LHCN-M2 (cell line): ENCODE data around the gene SUSD6. TPM values are rescaled to one million over a fixed set of nuclear protein-coding genes. Genes with fewer than 3 reads are reported as not detected.
"Not testable (repeated sequence)": the region's sequence is repeated elsewhere in the genome, so short reads cannot be mapped to it uniquely, and the experiment has no call there.

ENCODE experiments used
- DNase-seq: peaks from one replicate; pipeline ENCODE4 v3.0.0-alpha.2; 2012; ENCODE audit warnings: low read depth
- total RNA-seq: library from RNA; depleted of rRNA; stranded (reverse); fragments of >200 nt; gene quantifications from 2 replicates; pipeline ENCODE4 v1.2.3, GENCODE V29; 2014

The SUSD6 gene
- total RNA-seq, 1 experiment from 2014 or later = 6.8 TPM

- DNase-seq = no peak
Observed at GRCh38 chr14:69711477-69711876, 100.1 kb downstream of the SUSD6 start.

DNA sequence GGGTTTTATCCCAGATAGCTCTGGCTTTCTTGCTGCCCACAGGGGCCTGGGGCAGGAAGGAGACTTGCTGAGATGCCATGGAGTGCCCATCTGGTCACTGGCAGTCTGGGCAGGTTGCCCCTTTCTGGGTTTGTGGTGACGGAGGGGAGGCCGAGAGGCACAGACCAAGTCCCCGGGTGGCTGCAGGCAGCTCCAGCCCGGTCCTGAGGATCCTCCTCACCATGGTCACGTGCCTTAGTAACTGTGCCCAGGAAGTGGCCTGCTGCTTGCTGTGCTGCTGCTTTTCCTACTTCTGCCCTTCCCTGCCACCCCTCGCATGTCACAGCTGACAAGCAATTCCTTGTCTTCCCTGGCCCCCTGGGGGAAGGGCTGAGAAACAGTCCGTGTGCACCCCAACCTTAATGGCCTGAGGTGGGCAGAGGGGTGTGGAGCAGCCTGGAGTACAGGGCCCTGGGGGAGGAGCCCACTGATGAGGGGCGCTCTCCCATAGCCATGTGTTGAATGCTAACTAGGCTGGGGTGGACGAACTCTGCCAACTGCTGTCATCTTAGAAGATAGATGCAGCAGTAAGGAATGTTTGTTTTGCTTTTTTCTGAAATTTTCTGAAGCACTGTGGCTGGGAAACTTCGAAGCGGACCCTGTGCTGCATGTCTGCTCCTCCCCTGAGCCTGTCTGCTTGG, 100.6 kb downstream of the SUSD6 start:
- DNase-seq = no peak

DNA sequence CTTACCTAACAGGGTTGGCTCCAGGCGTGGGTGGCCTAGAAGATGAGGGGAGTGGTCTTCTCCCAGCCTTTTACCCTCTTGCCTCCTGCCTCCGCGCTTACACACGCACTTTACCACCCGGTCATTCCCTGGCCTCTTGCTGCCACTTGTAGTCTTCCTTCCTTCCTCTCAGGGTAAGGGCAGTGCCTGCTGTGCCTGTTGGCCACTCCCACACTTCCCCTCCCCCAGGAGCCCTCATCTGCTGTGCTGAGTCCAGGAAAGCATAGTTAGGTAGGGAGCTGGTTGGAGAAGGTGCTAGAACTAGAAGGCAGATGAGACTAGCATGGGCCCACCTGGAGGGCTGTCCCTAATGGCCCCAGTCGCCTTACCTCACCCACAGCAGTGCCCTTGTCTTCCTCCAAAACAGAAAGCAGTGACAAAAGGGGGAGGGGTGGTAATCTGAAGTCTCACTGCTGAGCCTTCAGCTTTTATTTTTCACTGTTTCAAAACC, 101.2 kb downstream of the SUSD6 start:
- DNase-seq = no peak

DNA sequence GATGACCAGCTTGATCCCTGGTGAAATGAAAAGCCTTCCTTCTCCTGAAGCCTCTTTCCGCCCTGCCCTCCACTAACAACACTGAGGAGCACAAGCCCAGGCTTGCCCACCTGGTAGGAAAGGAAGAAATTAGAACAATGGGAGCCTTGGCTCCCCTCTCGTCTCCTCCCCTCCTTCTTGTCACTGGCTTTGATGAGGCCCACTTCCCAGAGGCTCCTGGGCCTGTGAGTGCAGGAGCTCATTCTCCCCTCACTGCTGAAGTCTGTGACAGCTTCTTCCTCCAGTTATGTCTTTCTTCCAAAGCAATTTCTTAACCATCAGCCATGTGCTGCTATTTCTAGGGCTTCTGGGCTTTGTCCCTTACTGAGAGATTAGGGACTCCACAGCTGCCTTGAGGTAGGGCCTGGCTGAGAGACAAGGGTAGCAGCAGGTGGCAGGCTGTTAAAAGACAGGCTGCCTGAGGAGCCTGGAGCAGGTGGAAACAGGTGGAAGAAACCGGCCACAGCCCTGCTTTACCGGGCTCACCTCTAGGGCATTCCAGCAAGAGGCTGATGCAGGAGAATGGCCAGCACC, 101.9 kb downstream of the SUSD6 start:
- no peak for DNase-seq

- no peak for DNase-seq
Observed at GRCh38 chr14:69713993-69714679, 102.7 kb downstream of the SUSD6 start.

DNA sequence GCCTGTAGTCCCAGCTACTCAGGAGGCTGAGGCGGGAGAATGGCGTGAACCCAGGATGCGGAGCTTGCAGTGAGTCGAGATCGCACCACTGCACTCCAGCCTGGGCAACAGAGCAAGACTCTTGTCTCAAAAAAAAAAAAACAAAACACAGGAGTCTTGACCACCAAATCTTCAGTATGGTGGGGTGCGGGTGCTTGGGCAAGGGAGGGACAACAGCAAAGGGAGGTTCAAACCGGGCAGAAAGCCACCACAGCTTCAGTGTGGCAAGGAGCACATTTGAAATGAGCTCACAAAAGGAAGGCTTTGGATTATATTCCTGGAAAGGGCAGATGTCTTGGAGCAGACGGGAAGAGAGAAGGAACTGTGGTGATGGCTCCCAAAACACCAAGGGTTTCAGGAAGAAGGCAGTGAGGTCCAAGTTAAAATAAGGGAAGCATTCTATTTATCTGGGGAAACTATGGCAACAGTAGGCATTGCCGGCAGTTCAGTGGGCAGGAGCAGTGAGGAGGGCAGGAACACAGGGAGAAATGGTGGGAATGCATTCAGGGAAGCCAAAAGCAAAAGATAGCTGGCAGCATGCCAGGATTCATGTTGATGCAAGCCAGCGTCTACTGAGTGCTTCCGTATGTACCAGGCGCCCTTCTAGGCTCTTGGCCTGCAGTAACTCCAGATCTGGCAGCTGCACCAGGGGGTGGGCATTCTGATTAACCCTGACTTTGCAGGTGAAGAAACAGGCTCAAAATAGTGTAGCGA, 104.5 kb downstream of the SUSD6 start:
- peak; percentile 24 for DNase-seq

- peak; percentile 21 for DNase-seq
Observed at GRCh38 chr14:69716478-69717187, 105.2 kb downstream of the SUSD6 start.

DNA sequence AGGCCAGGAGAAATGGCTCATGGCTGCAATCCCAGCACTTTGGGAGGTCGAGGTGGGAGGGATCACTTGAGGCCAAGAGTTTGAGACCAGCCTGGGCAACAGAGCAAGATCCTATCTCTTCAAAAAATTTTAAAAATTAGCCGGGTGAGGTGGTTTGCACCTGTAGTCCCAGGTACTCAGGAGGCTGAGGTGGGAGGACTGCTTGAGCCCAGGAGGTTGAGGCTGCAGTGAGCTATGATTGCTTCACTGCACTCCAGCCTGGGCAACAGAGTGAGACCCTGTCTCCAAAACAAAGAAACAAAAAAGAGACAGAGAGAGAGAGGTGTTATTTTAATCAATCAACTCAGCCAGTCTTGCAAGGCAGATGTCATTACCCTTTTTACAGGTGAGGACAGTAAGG, 107.2 kb downstream of the SUSD6 start:
- DNase-seq = not testable (repeated sequence)

DNA sequence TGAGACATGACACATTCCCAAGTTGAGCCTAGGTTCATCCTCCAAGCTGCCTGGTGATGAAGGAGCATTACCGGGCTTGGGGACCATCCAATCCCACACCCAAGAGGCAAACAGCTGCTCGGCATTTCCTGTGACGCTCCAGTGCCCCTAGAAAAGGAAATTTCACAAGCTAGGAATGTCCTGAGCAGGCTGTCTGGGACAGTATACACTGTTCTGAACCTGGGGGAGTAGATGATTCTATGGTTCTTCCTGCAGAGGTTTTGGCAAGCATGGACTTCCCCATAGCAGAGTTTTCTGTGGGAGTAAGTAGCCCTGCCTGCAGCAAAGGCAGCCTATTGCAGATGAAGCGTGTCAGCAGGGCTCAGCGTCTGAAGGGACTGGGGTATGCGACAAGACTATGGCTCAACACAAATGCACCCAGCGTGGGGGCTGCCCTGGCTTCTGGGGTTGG, 108.1 kb downstream of the SUSD6 start:
- DNase-seq = peak; percentile 65

- no peak for DNase-seq
Observed at GRCh38 chr14:69720912-69721311, 109.5 kb downstream of the SUSD6 start.

GRCh38 chr14:69726761-69727511, 115.5 kb downstream of the SUSD6 start:
- peak; percentile 44 for DNase-seq

DNA sequence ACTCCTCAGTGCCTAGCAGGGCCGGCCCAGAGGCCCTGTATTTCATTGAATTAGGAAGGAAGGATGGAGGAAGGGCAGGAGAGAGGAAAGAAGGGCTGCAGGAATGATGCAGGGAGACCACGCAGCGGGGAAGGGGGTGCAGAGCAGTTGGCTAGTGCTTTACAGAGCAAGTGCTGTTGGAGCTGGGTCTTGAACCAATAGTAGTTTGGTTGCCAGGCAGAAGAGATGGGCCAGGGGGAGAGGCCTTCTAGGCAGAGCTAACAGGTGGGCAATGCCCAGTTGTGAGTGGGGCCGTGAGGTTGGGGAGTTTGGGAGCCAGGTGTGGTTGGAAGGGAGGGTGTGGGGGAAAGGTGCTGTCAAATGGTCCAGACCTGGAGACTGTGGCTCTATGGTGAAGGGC, 116.5 kb downstream of the SUSD6 start:
- no peak for DNase-seq

- not testable (repeated sequence) for DNase-seq
Observed at GRCh38 chr14:69731919-69732598, 120.7 kb downstream of the SUSD6 start.

- DNase-seq = not testable (repeated sequence)
Observed at GRCh38 chr14:69736405-69736804, 125.0 kb downstream of the SUSD6 start.

- DNase-seq = no peak
Observed at GRCh38 chr14:69741055-69741454, 129.7 kb downstream of the SUSD6 start.

- DNase-seq = no peak
Observed at GRCh38 chr14:69749956-69750355, 138.6 kb downstream of the SUSD6 start.

DNA sequence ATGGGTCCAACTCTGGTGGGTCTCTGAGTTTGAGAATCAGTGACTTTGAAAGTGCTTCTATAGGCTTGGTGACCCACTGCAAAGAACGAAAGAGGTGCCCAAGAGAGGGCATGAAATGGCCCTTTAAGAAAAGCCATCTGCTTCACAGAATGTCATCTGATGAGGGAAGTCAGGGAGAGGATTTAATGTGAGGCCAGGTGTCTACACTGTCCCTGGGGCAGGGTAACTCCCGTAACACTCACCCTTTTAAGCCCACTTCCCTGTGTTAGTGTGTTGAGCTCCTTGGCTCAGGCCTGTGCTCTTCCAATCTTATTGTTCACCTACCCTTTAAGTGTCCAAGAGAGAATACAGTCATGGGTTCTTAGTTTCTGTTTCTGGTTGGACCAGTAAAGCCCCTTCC, 139.1 kb downstream of the SUSD6 start:
- DNase-seq = no peak

GRCh38 chr14:69752773-69753172, 141.4 kb downstream of the SUSD6 start:
- DNase-seq = no peak

GRCh38 chr14:69753860-69754259, 142.5 kb downstream of the SUSD6 start:
- DNase-seq = no peak

GRCh38 chr14:69754487-69754886, 143.1 kb downstream of the SUSD6 start:
- DNase-seq = no peak
